GM18502 (cell line): ENCODE data around the gene ZNF790.
A peak's percentile ranks its signal among the peaks of the same experiment; 100 is the strongest.

Source experiments
- ATAC-seq: cut with Tn5 transposase; IDR thresholded peaks from one replicate; pipeline ENCODE4 v1.9.1; 2021; ENCODE audit warnings: mild to moderate bottlenecking; ENCODE audit not compliant: unreplicated experiment, poor library complexity

ZNF790 gene

GRCh38 chr19:36772311-36773222 lies 65.6 kb downstream of the ZNF790 start, which contains the start of gene ZNF850:
Gene ZNF850, minus strand, starts transcription at chr19:36772807. Its CDS starts 10,201 bp downstream, at chr19:36762606.
- peak; percentile 93 for ATAC-seq

DNA sequence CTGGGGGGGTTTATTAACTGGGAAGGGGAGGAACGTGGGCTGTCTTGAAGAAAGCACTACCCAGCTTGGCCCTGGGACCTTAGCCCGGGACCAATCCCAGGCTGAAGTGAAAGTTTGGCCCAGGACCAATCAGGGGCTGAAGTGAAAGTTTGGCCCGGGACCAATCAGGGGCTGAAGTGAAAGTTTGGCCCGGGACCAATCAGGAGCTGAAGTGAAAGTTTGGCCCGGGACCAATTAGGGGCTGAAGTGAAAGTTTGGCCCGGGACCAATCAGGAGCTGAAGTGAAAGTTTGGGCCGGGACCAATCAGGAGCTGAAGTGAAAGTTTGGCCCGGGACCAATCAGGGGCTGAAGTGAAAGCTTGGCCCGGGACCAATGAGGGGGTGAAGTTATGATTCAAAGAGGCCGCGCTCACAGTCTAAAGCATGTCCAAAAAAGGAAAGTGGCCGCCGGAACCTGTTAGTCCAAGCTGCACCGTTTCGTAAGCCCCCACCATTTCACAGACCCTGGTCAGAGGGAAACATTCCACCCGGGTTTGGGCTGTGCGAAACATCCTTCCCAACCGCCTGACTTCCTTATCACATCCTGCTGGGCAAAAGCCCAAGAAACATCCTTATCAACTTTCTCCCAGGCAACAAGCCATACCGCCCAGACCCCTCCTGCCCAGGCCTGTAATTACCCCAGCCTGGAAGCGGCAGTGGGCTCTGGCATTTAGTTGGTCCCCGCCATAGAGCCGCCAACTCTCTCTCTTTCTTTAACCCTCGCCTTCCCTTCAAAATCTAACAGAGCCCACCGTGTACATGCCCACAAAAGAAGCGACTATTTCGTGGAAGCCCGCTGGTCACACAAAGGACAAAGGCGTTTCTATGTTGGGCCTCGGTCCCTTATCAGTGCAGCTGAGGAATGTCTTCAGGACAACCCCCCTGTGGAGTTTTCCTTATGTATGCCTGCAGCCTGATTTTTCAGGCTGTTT lies 66.6 kb downstream of the ZNF790 start:
- no peak for ATAC-seq
